HepG2 (cell line): ENCODE data around the gene ANP32B. TPM values are rescaled to one million over a fixed set of nuclear protein-coding genes. Genes with fewer than 3 reads are reported as not detected.
A peak's percentile ranks its signal among the peaks of the same experiment; 100 is the strongest.

Experiments used
- MED8 ChIP-seq: sonication (generic); formaldehyde crosslinking; IDR thresholded peaks from 2 replicates; pipeline ENCODE4 v1.8.1; 2023; ENCODE audit warnings: mild to moderate bottlenecking, missing genetic modification reagents; ENCODE audit not compliant: insufficient replicate concordance
- MIER3 ChIP-seq: IDR thresholded peaks from 2 replicates; pipeline ENCODE4 v1.6.1; 2016; ENCODE audit warnings: missing compliant biosample characterization, borderline replicate concordance
- NAIF1 ChIP-seq: sonication (generic); formaldehyde crosslinking; IDR thresholded peaks from 2 replicates; pipeline ENCODE4 v1.5.0; 2020; ENCODE audit warnings: mild to moderate bottlenecking, missing genetic modification reagents, borderline replicate concordance
- PBX3 ChIP-seq: sonication (generic); formaldehyde crosslinking; IDR thresholded peaks from 2 replicates; pipeline ENCODE4 v1.8.1; 2023; ENCODE audit warnings: missing genetic modification reagents, inconsistent platforms, borderline replicate concordance
- PCBP1 ChIP-seq: fragments of 200-400 bp; formaldehyde crosslinking; IDR thresholded peaks from 2 replicates; pipeline ENCODE4 v1.6.1; 2017; ENCODE audit warnings: mild to moderate bottlenecking, low read depth, low read length, borderline replicate concordance
- PHF21A ChIP-seq: sonication (generic); formaldehyde crosslinking; IDR thresholded peaks from 2 replicates; pipeline ENCODE4 v1.5.0; 2020; ENCODE audit warnings: mild to moderate bottlenecking, missing genetic modification reagents
- REST ChIP-seq, 2 experiments: IDR thresholded peaks; 2 replicates each; pipeline ENCODE4 v1.6.1; 2011 to 2012; ENCODE audit warnings: low read length in 2 of 2, borderline replicate concordance in 1 of 2, low read depth in 1 of 2, mild to moderate bottlenecking in 1 of 2, moderate library complexity in 1 of 2
- SYNCRIP ChIP-seq: fragments of 200-400 bp; formaldehyde crosslinking; IDR thresholded peaks from 2 replicates; pipeline ENCODE4 v1.6.1; 2018; ENCODE audit warnings: mild to moderate bottlenecking, low read depth, low read length; ENCODE audit not compliant: insufficient read depth
- ZBTB1 ChIP-seq: sonication (generic); formaldehyde crosslinking; IDR thresholded peaks from 2 replicates; pipeline ENCODE4 v1.4.0; 2020; ENCODE audit warnings: missing genetic modification reagents, borderline replicate concordance
- ZNF318 ChIP-seq: sonication (generic); formaldehyde crosslinking; IDR thresholded peaks from 2 replicates; pipeline ENCODE4 v1.4.0; 2020; ENCODE audit warnings: mild to moderate bottlenecking, missing genetic modification reagents
- ZNF761 ChIP-seq: sonication (generic); formaldehyde crosslinking; conservative IDR thresholded peaks from 2 replicates; pipeline ENCODE4 v1.4.0; 2020; ENCODE audit warnings: mild to moderate bottlenecking, missing genetic modification reagents
- ZNF770 ChIP-seq: sonication (generic); formaldehyde crosslinking; IDR thresholded peaks from 2 replicates; pipeline ENCODE4 v1.5.0; 2020; ENCODE audit warnings: mild to moderate bottlenecking, missing genetic modification reagents
- ZNF776 ChIP-seq: sonication (generic); formaldehyde crosslinking; IDR thresholded peaks from 2 replicates; pipeline ENCODE4 v1.4.0; 2020; ENCODE audit warnings: mild to moderate bottlenecking, missing genetic modification reagents
- polyA plus RNA-seq, 8 experiments: library from polyadenylated mRNA; depleted of rRNA in 3 of 8; stranded (reverse) in 7 of 8; unstranded in 1 of 8; fragments of >200 nt; fragmentation: Illumina TruSeq in 4 of 8; extraction: Trizol in 4 of 8; gene quantifications; 2 replicates each; pipeline versions ENCODE4 v1.2.1 to v1.2.3, GENCODE V29; 2011 to 2016; ENCODE audit warnings: low read depth in 4 of 8, missing spikeins in 1 of 8, mixed read lengths in 1 of 8; ENCODE audit not compliant: insufficient read depth in 1 of 8
- total RNA-seq, 5 experiments: library from RNA; depleted of rRNA; stranded (reverse); fragments of >200 nt; fragmentation: Illumina TruSeq; extraction: Trizol; gene quantifications; 2 replicates each; pipeline ENCODE4 v1.2.3, GENCODE V29; 2016; ENCODE audit warnings: low read depth in 1 of 5

ANP32B gene
- total and polyA plus RNA-seq, 2 of the 13 experiments (the other 11 are each of a cell fraction or from before 2014, with no cell fraction given): 22.1 to 37.5 TPM

GRCh38 chr9:97983589-97984187 is 547 bp downstream of the ANP32B start (continued):
- TF ChIP-seq ZNF318 (CRISPR knock-in tag) (no peak), PCBP1 (no peak), MIER3 (CRISPR knock-in tag) (no peak), MED8 (peak; percentile 1), PBX3 (no peak), ZNF776 (CRISPR knock-in tag) (0 out of 2 replicates have a peak, but pooled peaks have one; percentile 13), REST (IDR thresholded peaks at IDR 0.05; ENCODE audit: borderline replicate concordance in 1 of 2, low read depth in 1 of 2, low read length in 2 of 2) (no peak), ZNF761 (CRISPR knock-in tag) (no peak), NAIF1 (CRISPR knock-in tag) (no peak), ZBTB1 (CRISPR knock-in tag) (no peak), SYNCRIP (no peak), ZNF770 (CRISPR knock-in tag) (no peak), PHF21A (CRISPR knock-in tag) (no peak)
